D721Med (cell line): ENCODE results near the gene TEX22.

ENCODE experiments used
- DNase-seq: peaks from one replicate; pipeline ENCODE4 v3.0.0; 2011; ENCODE audit warnings: low spot score; ENCODE audit not compliant: insufficient read length
- FAIRE-seq: peaks from 2 replicates; lab custom pipeline; 2011; peaks lifted over from hg19 to GRCh38; lab: Jason Lieb, UNC
- TF ChIP-seq, protein P1 (sequence below): IDR thresholded peaks from 2 replicates; pipeline ENCODE4 v1.5.1; 2012; ENCODE audit warnings: mild to moderate bottlenecking, control low read depth; ENCODE audit not compliant: insufficient read depth; ENCODE audit errors: missing control alignments

Gene TEX22

DNA sequence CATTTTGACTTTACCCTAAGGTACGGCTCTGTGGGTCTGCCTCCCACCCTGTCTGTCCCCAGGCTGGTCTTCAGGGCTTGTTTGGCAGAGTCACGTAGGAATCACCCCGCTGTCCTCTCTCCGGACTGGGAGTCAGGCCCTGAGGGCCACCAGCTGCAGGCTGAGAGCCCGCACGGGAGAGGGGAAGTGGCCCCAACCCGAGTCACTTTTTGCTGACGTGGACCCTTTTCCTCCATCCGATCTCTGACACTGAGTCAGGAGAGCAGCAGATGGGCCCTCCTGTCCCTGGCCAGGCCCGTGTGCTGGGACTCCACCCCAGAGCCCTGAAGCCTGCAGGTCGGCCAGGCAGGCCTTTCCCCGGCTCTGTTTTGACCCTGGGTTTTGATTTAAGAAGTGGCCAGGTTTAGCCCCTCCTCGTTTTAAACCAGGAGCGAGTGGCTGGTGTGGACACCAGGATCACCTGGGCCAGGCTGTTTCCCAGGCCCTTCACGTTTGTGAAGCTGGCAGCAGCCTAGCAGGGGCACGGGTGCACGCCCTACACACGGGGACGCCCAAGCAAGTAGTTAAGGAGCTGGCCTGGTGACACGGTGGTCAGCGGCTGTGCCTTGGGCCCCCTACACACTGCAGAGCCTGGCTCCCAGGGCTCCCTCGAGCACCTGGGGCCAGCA, 12.5 kb upstream of the TEX22 start:
- TF ChIP-seq, protein P1, sequence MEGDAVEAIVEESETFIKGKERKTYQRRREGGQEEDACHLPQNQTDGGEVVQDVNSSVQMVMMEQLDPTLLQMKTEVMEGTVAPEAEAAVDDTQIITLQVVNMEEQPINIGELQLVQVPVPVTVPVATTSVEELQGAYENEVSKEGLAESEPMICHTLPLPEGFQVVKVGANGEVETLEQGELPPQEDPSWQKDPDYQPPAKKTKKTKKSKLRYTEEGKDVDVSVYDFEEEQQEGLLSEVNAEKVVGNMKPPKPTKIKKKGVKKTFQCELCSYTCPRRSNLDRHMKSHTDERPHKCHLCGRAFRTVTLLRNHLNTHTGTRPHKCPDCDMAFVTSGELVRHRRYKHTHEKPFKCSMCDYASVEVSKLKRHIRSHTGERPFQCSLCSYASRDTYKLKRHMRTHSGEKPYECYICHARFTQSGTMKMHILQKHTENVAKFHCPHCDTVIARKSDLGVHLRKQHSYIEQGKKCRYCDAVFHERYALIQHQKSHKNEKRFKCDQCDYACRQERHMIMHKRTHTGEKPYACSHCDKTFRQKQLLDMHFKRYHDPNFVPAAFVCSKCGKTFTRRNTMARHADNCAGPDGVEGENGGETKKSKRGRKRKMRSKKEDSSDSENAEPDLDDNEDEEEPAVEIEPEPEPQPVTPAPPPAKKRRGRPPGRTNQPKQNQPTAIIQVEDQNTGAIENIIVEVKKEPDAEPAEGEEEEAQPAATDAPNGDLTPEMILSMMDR: no peak
- no peak for DNase-seq
- FAIRE-seq: no peak

DNA sequence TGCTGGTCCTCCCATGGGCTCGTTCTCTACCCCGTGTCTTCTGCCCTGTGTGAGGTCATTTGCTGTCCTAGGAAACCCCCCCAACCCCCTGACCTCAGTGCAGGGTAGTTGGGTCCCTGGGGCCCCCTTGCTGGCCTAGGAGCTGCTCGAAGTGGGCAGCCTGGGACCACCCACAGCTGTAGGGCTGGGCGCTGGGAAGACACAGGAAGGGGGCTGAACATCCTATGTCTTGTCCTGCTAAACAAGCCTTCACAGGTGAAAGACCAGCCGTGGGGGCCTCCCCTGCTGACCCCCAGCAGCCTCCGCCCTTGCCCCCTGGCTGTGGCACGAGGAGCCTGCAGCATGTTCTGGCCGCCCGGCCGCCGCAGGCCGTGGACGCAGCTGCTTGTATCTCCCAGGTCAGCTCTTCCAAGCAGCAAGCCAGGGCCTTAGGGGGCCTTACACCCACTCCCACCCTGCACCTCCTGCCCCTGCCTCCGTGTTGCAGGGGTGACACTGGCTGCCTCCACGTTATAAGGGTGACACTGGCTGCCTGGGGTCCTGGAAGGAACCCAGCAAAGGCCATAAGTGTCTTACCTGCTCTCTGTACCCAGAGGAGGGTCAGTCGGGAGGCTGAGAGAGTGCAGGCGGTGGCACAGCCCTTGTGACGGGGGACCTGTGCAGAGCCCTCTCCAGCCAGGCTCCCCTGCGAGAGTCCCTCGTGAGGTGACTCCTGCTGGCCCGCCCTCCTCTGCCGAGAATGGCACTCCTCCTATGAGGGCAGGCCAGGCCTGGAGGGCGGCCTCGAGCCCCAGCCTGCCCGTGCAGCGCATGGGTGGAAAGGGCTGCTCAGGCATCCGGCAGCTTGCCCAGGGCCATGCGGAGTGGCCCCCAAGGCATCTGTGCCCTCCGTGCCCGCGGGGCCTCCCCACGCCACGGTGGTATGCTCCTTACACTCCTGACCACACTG, 11.5 kb upstream of the TEX22 start:
- TF ChIP-seq, protein P1: no peak
- FAIRE-seq: no peak
- no peak for DNase-seq

DNA sequence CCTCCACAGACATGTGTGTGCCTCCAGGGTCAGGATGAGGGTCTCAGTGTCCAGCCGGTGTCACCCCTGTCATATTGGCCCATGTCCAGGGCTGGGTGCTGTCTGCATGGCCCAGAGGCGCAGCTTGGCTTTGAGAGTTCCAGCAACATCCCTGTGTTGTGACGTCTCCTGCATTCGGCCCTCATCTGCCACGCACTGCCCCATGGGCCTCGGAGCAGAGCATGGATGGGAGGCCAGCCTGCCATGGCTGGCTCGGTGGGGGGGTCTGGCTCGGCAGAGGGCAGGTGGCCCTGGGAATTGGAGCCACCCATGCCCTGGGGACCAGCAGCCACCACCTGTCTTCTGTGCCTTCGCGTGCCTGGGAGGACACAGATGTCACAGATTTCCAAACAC, 10.8 kb upstream of the TEX22 start:
- DNase-seq (no peak), FAIRE-seq (no peak)
- TF ChIP-seq, protein P1: no peak

DNA sequence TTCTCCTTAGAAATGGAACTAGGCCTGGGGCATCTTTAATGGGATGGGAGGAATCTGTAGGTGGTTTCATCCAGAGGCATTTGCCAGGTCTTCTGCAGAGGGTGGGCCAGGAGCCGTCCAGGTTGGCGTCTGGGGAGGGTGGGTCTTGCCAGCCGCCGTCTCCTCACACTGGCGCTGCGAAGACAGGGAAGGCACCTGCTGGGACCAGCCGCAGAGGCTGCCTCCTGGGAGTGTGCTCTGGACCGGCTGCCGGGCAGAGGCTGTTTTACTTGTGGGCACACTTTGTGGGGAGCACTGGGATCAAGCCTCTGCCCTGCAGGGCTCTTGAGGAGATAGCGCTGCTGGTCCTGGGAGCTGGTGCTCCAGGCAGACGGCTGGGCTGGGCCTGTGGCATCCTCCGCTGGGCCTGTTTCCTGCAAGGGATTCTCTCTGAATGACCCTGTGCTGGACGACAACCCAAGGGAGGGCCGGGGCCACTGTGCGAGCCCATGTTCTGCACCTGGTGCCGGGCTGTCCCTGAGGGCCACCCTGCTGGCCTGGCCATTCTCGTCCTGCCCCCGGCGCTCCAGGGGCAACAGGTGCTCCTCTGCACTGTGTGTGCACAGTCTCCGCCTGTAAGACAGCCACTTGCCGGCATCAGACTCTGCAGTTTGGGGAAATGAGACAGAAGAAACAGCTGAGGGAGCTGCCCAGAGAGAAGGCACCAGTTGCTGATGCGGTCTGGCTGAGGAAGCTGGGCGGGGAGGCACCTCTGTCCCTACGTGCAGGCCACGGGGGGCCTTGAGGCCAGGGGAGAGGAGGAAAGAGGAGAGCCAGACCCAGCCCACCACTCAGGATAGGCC, 10.0 kb upstream of the TEX22 start:
- TF ChIP-seq, protein P1: no peak
- DNase-seq (no peak), FAIRE-seq (no peak)

DNA sequence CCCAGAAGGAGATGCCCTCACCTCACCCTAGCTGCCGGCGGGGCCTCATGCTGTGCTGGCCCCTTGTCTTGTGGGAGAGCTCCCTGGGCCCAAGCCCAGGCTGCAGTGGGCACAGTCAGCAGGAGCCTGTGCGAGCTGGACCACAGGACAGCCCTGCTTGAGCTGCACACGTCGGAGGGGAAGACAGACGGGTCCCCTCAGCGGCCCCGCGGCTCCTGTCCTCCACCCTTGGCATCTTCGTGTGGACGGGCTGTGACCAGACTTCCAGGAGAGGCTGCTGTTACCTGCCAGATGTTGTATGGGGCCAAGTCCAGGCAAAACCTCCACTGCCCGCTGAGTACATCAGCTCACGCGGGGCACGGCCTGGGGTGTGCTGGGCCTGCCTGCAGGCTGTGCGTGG, 9.4 kb upstream of the TEX22 start:
- TF ChIP-seq, protein P1: no peak
- DNase-seq (no peak), FAIRE-seq (no peak)

DNA sequence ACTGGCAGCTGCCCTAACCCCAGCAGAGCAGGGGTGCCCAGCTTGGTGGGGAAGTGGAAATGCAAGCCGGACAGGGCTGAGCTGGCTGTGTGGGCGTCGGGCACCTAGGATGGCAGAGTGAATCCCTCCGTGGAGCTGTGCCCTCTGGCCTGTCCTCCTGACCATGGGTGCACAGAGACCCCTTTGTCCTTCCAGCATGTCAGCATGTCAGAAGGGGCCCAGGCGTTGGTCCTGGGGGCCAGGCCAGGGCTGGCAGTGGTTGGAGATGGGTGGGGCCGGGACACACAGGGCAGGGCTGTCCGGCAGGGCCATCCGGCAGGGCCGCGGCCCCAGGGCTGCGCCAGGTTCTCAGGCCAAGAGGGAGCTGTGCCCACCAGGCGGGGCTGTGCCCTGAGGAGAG, 8.8 kb upstream of the TEX22 start:
- TF ChIP-seq, protein P1: no peak
- FAIRE-seq (no peak), DNase-seq (no peak)
